ENCODE data around the gene WDR27.
A peak's percentile ranks its signal among the peaks of the same experiment; 100 is the strongest.
"Not testable (repeated sequence)": the region's sequence is repeated elsewhere in the genome, so short reads cannot be mapped to it uniquely, and the experiment has no call there.

Gene WDR27

DNA sequence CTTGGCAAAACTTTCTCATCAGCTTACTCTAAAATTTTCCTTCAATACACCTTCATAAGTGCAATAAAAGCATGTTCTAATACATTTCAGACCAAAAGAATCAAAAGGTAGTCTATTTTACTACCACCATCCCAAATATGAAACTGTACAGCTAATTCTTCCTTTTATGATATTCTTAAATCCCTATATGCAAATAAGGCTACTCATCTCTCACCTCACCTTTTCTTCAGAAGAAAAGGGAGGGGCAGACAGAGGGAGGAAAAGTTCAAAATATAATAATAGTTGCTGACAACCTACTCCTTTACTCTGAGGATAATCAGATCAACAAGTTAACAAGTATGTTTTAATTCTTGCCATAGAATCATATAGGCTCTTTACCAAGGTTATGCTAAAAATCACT is 7.5 kb upstream of the WDR27 start:
- DNase-seq: no peak

DNA sequence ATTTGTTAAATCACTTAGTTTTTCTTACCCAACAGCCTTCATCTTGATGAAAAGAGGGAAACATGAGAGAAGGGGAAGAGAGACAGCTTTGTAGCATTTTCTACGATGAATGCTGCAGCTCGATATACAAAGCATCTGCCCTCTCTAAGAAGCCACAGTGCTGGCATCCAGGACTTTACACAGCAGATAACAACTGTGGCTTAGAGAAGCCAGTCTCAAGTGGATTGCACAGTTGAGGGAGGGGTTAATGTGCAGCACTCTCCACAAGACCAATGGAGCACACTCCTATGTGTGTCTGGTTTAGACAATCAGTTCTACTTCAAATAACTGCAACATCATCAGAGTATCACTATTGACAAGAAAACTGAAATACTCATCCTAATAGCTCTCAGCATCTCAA is 5.9 kb upstream of the WDR27 start:
- no peak for DNase-seq

DNA sequence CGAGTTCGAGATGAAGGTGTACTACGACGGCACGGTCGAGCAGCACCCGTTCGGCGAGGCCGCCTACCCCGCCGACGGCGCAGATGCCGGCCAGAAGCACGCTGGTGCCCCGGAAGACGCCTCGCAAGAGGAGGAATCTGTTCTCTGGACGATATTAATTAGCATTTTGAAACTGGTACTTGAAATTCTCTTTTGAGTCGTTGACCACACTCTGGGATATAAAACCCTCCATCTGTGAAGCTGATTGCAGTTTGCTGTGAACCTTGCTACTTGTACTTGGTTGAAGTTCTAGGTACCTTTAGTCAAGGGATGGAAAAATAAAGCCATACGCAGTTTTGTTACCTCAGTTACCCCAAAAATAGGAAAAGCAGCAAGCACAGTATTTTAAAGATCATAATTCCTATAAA is 1.0 kb upstream of the WDR27 start:
- DNase-seq: no peak

DNA sequence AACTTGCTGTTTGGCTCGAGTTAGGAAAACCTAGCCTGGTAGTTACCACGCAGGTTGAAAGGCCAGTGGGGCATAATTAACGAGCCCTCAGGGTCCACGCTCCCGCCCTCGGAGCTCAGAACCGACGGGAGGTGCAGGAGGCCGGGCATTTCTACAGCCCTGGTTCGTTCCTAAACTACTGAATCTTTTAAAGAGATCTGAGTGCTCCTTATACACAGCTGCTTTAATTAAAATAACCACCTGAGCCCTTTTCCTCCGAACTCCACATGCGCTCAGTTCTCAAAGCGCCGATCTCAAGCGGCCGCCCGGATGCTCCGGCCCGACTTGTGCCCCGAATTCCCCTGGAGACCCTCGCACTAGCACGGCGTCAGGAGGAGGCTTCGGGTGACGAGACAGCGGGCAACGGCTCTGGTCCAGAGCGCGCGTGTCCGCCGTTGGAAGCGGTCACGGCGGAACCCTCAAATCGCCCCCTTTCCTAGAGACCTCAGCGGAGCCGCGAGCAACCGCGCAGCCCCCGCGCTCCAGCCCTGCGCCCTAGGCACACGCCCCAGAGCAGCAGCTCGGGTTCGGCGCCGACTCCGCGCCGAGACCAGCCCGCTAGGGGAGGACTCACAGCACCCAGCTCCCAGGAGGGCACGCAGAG is 397 bp downstream of the WDR27 start:
- DNase-seq: peak in 1 of 2 experiments; percentile 25

DNA sequence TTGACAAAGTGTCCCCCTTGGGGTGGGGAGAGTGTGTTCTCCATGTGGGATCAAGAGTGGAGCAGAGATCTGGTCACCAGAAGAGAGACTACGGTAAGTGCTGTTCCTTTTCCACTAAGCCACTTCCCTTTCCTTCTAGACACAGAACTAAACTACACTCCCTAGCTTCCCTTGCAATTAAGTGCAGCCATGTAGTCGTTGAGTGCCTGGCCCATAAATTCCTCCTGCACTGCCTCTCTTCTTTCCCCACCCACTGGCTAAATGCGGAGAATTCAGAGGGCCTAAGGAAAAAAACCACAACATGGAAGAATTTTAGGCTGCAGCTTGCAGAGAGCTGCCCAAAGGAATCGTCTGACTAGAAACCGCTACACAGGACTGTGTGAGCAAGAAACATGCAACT is 1.5 kb downstream of the WDR27 start:
- peak; percentile 67 to 76 for DNase-seq

DNA sequence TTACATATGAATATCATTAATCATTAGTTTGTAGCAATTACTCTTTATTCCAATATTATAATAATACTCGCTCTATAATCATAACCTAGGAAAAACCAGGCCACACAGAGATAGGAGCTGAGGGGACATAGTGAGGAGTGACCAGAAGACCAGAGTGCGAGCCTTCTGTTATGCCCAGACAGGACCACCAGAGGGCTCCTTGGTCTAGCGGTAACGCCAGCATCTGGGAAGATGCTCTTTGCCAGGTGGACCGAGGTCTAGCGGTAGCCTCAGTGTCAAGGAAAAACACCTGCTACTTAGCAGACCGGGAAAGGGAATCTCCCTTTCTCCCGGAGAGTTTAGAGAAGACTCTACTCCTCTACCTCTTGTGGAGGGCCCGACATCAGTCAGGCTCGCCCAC is 4.7 kb downstream of the WDR27 start:
- DNase-seq: not testable (repeated sequence)

DNA sequence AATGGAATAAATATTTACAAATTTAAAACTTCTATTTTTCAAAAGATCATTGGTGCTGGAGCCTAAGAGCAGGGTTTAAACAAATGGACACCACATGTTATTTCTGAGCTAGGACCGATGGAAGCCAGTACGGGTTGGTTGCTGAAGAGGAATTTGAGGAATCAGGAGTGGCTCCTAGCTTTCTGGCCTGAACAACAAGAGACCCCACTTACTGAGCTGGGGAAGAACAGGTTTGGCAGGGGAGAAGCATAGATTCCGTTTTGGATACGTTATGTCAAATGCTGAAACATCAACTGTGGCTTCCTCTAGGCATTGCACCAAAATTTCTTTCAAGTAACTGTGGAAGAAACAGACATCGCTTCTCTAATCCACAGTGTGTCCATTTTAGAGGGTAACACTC is 6.7 kb downstream of the WDR27 start:
- DNase-seq: no peak

DNA sequence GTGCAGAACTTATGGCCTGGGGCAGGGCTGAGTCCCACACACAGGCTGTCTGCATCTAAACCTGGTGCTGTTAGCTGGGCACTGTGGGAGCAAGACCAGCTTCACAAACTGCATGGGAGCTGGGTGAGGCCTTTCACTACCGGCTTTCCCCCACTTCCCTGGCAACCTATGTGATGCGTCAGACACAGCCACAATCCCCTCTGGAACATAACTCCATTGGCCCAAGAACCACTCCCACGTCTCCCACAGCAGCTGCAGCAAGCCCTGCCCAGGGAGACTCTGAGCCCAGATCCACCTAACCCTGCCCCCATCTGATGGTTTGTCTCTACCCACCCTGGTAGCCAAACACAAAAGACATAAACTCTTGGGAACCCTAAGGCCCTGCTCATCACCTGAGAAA is 9.3 kb downstream of the WDR27 start:
- DNase-seq: no peak

DNA sequence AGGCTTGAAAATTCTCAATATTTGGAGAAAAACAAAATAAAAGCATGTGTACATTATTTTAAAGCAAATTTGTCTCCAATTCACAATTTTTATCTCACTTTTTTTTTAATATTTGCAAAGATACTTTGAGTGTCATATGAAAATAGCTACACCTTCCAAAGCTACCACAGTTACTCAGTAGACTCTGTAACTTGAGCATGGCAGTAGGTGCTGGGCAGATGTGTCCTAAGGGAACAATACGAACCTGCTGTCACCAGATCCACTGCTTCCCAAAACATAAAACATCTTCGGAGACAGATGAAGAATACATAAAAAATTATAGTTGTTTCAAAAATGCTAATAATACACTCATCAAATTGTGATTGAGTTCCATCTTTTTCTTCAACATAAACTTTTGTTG is 10.6 kb downstream of the WDR27 start:
- no peak for DNase-seq

DNA sequence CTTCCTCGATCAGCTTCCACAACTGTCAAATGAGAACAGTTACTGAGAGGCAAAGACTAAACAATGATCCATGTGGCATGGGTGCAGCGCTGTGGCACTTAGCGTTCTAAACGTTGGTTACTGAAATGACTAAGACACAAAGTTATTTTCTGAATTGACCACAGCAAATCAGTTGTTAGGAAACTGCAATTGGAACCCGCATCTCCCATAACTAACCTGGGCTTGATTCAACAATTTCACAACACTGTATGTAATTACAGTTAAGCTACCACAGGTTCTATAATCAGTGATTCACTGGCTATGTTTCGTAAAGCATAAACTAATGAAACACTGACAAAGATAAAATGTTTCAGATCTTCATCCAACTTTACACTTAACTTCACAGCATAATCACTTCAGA is 12.5 kb downstream of the WDR27 start:
- no peak for DNase-seq

DNA sequence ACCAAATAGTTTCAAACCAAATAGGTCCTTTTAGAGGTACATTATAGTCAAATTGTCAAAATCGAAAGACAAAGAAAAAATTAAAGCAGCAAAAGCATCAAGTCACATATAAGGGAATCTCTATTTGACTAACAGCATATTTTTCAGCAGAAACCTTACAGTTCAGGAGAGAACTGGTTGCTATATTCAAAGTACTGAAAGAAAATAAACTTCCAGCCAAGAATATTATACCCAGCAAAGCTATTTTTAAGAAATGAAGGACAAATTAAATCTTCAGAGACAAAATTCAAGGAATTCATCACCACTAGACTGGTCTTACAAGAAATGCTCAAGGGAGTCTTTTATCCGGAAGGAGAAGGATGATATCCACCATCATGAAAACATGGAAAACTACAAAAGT is 16.0 kb downstream of the WDR27 start:
- DNase-seq: no peak

DNA sequence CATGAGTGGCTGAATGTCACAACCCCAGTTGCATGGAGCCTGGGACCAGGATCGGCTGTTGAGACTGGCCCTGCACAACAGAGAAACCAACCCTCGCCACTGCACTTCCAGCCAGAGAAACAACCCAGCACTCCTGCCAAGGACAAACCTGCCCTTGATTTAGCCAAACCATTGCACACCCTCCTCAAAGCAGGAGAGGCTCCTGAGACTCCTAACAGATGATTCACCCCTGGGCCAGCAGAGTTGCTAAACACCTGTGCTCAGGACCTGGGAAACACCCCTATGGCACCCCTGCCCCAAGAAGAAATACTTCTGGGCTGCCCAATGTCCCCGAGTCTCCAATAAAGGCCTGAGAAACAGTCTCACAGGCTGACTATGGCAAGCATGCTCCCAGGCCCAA is 17.8 kb downstream of the WDR27 start:
- DNase-seq: no peak

DNA sequence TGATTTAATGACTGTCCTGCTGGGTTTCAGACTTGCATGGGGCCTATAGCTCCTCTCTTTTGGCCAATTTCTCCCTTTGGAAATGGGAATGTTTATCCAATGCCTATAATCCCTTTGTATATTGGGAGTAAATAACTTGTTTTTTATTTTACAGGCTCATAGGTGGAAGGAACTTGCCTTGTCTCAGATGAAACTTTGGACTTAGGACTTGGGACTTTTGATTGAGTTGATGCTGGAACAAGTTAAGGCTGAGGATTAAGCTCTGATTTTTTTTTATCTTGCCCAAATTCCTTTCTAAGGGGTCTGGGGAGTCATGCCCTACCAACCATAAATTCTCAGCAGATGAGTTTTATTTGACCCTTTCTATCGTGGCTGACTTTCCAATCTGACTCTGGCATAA is 23.5 kb downstream of the WDR27 start:
- no peak for DNase-seq

DNA sequence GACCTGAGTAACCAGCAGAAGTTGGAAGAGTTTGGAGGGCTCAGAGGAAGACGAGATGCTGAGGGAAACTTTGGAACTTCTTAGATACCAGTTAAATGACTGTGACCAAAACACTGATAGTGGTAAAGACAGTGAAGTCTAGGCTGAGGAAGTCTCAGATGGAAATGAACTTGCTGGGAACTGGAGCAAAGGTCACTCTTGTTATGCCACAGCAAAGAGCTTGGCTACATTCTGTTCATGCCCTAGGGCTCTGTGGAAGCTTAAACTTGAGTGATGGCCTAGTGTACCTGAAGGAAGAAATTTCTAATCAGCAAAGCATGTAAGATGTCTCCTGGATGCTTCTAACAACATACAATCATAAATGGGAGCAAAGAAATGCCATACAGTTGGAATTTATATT is 24.7 kb downstream of the WDR27 start:
- no peak for DNase-seq

DNA sequence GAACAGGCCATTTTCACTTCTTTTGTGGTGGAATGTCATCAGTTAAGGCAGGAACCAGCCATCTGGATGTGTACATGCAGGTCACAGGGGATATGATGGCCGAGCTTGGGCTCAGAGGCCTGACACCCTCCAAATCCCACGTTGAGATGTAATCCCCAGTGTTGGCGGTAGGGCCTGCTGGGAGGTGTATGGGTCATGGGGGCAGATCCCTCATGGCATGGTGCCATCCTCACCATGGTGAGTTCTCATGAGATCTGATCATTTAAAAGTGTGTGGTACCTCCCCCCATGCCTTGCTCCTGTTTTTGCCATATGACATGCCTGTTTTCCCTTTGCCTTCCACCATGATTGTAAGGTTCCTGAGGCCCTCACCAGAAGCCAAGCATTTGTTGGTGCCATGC is 26.8 kb downstream of the WDR27 start:
- no peak for DNase-seq

DNA sequence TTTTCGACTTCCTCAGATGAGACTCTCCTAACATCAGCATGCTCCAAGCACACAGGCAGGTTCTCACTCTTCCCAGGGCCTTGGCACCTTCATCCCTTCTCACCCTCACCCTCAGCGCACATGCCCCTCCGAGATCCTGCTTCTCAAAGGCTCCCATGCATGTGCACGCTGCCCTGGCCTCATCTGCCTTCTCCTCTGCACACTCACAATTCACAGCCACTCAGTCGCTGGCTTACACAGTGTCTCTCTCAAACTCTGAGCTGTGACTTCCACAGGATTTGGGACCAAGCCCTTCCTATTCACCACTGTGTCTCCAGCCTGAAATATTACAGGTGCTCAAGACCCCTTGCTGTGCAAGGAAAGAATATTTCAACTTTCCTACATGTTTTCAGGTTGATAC is 30.3 kb downstream of the WDR27 start:
- DNase-seq: no peak

DNA sequence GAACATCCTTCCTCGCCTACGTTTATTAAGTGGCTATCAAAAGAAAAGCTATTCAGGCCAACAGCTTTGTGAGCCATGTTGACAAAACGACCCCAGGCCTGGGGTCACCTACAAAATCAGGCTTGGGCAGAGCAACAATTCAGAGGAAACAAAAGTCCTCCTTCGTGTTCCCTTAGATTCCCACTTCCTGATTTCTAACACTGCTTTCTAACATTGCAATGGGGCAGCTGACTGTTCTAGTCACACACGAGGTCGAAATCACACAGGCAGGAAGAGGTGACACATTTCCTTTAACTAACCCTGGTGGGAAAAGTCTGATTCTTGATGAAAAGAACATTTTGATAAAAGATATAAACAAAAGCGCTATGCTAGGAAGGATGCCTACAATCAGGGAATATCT is 31.9 kb downstream of the WDR27 start:
- no peak for DNase-seq

DNA sequence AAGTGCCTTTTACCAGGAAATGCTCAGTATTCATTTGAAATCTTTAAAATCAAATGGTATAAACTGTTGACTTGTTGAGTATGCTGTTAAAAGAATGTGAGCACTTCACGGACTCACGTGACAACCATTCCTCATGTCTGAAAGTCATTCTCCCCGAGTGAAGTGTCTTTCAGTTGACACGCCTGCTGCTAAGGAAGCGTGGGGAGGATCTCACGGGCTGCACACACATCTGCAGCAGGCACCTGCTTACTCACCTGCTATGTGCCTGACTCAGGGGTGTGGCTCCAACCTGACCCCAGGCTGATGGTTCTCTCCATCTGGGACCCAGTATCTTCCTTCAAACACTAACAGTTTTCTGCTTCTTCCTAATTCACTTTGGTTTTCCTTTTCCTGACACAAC is 32.7 kb downstream of the WDR27 start:
- DNase-seq: no peak

DNA sequence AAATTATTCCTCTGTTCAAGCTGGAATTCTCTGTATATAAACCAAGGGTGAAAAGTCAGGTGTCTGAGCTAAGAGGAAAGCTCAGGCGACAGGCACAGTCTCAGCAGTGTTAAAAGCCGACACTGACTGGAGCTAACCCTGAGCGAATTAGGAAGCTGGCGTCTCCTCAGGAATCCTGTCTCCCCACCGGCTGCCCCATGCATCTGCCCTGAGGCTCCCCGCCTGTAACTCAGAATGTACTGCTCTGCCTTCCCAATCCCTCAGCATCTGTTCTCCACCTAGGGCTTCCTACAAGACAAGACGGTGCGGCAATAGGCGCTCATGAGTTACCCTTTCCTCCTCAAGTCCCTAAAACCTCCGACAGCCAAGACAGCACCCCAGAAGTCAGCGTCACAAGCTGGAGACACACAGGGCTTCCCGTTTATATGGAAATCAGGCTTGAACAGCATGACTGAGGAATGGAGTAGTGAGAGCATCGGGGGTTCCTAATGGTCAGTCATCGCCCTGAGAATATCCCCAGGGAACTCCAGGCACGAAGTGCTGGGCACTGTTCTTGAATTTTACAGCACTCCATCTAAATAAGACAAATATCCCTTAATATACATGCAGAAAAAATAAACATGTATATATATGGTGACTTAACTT is 33.5 kb downstream of the WDR27 start:
- DNase-seq: no peak

DNA sequence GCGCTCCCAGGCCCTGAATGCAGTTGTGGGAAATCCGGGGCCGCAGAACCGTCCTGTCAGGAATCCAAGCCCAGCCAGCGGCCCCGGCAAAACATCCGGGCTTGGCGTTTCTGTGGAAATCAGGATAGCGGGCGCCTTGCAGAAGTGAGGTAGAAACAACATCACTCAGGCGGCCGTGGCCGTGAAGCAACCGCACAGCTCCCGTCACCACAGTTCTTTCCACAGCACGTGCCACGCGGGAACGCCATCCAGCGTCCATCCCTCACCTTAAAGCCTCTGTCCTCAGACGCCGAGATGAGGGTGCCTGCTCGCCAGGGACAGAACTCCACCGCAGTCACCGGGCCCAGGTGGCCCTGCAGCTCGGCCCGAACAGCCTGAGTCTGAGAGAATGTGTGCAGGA is 34.1 kb downstream of the WDR27 start:
- no peak for DNase-seq

DNA sequence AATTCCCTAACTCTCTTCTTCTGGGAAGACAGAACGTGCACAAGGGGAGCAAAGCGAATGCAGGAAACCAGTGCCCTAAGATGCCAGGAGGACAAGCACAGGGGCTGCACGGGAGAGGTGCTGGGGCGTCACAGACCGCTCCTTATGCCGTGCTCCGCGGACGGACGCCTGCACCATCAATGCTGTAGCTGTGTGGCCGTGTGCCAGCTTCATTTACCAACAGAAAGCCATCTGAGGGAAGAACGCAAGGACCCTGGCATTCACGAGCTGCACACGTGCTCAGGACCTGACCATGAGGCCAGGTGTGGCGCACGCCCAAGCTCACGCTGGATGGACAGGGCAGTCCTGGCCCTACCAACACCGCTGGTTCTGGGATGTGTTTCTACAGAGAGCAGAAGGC is 35.4 kb downstream of the WDR27 start:
- DNase-seq: no peak

DNA sequence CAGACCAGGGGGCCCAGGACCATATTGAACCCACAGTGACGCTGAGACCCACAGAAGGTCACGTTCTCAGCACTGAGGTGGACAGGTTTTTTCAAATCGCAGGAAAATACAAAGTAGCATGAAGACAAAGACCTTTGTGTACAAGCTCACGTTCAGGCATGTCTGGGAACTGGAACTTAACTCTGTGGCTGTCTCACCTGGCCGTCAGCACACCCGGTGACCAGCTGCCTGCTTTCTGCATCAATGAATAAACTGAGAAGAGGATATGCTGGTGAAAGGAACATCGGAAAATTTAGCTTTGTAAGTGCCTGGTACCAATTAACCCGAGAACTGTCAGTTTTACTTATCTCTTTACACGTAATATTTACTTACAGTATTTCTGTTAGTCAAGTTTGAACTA is 36.5 kb downstream of the WDR27 start:
- no peak for DNase-seq

DNA sequence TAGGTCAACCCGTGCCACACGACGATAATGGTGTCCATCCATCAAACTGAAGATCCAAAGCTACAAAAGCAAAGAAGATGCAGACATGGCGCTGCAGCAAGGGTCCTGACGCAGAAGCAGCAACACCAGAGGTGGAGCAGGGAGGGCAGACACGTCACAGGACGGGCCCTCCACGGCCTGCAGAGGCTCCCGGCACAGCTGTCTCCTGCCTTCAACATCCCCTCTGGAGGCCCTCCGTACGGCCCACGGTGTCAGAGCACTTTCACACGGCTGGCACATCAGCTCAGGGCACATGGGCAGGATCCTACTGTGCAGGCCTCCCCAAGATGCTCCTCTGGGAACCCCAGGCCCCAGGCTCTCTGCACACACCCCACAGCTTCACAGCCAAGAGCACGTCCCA is 37.6 kb downstream of the WDR27 start:
- no peak for DNase-seq

DNA sequence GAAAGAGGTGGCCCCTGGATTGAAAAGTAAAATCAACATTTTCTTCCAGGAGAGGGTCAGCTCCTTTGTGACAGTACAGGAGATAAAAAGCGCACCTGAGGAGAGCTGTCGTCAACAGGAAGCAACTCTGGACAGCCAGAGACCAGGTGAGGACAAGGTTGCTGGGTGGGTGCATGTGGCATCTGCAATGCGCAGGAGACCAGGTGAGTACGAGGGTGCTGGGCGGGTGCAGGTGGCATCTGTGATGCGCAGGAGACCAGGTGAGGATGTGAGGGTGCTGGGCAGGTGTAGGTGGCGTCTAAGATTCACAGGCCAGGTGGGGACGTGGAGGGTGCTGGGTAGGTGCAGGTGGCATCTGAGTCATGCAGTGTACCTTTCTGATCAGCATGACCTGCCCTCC is 38.4 kb downstream of the WDR27 start:
- DNase-seq: no peak

DNA sequence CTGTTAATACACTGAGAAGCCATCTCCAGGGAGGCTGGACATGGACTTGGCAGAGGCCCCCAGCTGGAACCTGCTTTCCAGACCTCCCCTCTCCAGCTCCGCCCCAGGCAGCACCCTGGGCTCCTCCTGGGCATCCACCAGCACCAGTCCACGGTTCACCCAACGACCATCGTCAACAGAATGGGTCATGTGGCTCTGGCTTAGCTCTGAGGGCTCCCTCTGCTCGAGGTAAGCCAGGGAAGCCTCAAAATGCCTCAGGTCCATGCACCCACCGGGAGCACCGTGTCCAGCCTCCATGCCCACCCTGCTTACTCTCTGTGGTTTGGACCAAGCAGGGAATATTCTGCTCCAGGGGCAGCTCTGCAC is 40.5 kb downstream of the WDR27 start:
- no peak for DNase-seq
